ENCODE data around the gene RDH8. TPM values are rescaled to one million over a fixed set of nuclear protein-coding genes. Genes with fewer than 3 reads are reported as not detected.

RDH8 gene
- total and polyA plus RNA-seq, 2 donors (not counting 3 experiments of a cell fraction or from before 2014, with no cell fraction given) = not detected

DNA sequence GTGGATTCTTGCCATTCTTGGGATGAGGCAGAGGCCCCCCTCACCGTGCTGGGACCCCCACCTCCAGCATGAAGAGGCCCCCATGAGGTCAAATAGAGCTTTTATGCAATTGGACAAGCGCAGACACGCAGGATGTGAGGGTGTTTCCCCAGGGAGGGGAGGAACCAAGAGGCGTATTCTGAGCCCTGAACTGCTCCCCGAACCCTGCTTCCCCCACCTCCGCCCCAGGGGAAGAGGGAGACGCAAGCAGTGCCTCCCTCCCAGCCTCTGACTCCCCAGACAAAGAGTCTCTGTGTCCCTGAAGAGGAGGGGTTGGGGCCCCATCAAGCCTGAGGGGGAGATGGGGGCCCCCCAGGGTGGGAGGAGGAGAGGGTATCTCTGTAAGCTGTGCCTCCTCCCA lies 1.3 kb upstream of the RDH8 start:
- no peaks in the 10 kb centered on the region for H3K79me2 ChIP-seq (ENCODE audit: control insufficient read depth, insufficient read depth, low read length)
- CTCF ChIA-PET = interaction anchor here (0.6 to 2.1 kb wide), 2 partner anchors 12 to 73 kb away, joined by 3 to 12 read pairs; no protein-coding TSS in a partner anchor
- intact Hi-C loops (cut with micrococcal nuclease) = no loop called here

More for the DNA sequence above, 1.3 kb upstream of the RDH8 start:
- DNase-seq (ENCODE audit: low read depth, low spot score) = no peak
- no peak overlapping the region for H2AFZ ChIP-seq (ENCODE audit: low read depth, low read length)
- no peaks in the 10 kb centered on the region for H3K9me1 ChIP-seq (replicated peaks; ENCODE audit: control insufficient read depth, extremely low read depth, insufficient read depth, low read length)
- H4K20me1 ChIP-seq (replicated peaks; ENCODE audit: control insufficient read depth, extremely low read depth, insufficient read depth, low read length) = no peaks in the 10 kb centered on the region
- dilution Hi-C loops (cut with MboI; ENCODE audit: extremely low pct_ligation_motif_present, low sequenced_read_pairs) = no loop called here
- peaks cover 4% of the 10 kb centered on the region for H3K4me1 ChIP-seq (ENCODE audit: control insufficient read depth, extremely low read depth, insufficient read depth, low read length)
- H3K27ac ChIP-seq (ENCODE audit: insufficient read depth, low read depth, low read length) = no peak overlapping the region
- no TSS peak for BruUV-seq (replicated peaks)
- no peak overlapping the region for H3K9ac ChIP-seq (replicated peaks; ENCODE audit: extremely low read depth, insufficient read depth, low read length)
- TF ChIP-seq POLR2AphosphoS5 (IDR thresholded peaks at IDR 0.05; ENCODE audit: insufficient read depth, low read depth, low read length) = no peak
- TF ChIP-seq, protein P1, sequence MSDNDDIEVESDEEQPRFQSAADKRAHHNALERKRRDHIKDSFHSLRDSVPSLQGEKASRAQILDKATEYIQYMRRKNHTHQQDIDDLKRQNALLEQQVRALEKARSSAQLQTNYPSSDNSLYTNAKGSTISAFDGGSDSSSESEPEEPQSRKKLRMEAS (IDR thresholded peaks at IDR 0.05; ENCODE audit: insufficient read depth, insufficient read length) = no peak
- no peak for TF ChIP-seq GATA2 (IDR thresholded peaks at IDR 0.05; ENCODE audit: insufficient read depth, insufficient read length, low read depth, low read length)
- TF ChIP-seq JUN (IDR thresholded peaks at IDR 0.05; ENCODE audit: borderline replicate concordance, insufficient read depth, insufficient read length, low read depth) = no peak
- TF ChIP-seq, protein P2, sequence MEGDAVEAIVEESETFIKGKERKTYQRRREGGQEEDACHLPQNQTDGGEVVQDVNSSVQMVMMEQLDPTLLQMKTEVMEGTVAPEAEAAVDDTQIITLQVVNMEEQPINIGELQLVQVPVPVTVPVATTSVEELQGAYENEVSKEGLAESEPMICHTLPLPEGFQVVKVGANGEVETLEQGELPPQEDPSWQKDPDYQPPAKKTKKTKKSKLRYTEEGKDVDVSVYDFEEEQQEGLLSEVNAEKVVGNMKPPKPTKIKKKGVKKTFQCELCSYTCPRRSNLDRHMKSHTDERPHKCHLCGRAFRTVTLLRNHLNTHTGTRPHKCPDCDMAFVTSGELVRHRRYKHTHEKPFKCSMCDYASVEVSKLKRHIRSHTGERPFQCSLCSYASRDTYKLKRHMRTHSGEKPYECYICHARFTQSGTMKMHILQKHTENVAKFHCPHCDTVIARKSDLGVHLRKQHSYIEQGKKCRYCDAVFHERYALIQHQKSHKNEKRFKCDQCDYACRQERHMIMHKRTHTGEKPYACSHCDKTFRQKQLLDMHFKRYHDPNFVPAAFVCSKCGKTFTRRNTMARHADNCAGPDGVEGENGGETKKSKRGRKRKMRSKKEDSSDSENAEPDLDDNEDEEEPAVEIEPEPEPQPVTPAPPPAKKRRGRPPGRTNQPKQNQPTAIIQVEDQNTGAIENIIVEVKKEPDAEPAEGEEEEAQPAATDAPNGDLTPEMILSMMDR (IDR thresholded peaks at IDR 0.05; ENCODE audit: extremely low read depth in 1 of 2, insufficient read depth in 1 of 2, low read depth in 1 of 2, low read length in 2 of 2) = no peak
- TF ChIP-seq FOS (IDR thresholded peaks at IDR 0.05; ENCODE audit: borderline replicate concordance, insufficient read depth, low read length) = no peak
- TF ChIP-seq EZH2 (IDR thresholded peaks at IDR 0.05; ENCODE audit: borderline replicate concordance, low read depth, low read length, severe bottlenecking) = no peak
- TF ChIP-seq POLR2A (IDR thresholded peaks at IDR 0.05; ENCODE audit: low read depth, low read length) = no peak
- TF ChIP-seq MYC (IDR thresholded peaks at IDR 0.05; ENCODE audit: low read depth, low read length) = no peak
- peaks cover 2 to 3% of the 10 kb centered on the region in 2 experiments for H3K27me3 ChIP-seq (ENCODE audit: control insufficient read depth in 2 of 2, insufficient read depth in 2 of 2, low read length in 2 of 2)
- no peaks in the 10 kb centered on the region for H3K36me3 ChIP-seq (ENCODE audit: control insufficient read depth in 2 of 2, extremely low read depth in 1 of 2, insufficient read depth in 2 of 2, low read length in 2 of 2)
- H3K4me3 ChIP-seq (replicated peaks in 1 of 3; ENCODE audit: insufficient read depth in 1 of 3, low read depth in 1 of 3, low read length in 3 of 3) = no peak overlapping the region
- H3K4me2 ChIP-seq (ENCODE audit: insufficient read depth, low read length) = no peak overlapping the region
- no peak for FAIRE-seq
- H3K9me3 ChIP-seq (replicated peaks; ENCODE audit: control insufficient read depth, insufficient read depth, low read length) = no peaks in the 10 kb centered on the region
- POLR2A ChIA-PET = no interaction called here

Data from endothelial cell of umbilical vein (primary cell).